PC-3 (cell line): ENCODE data around the gene INTS3. TPM values are rescaled to one million over a fixed set of nuclear protein-coding genes. Genes with fewer than 3 reads are reported as not detected.

Experiments
- ATAC-seq: fragments of 200-7000 bp; cut with Tn5 transposase; 2 replicates; pipeline ENCODE4 v1.9.1; 2020; ENCODE audit warnings: mild to moderate bottlenecking, moderate library complexity
- BruUV-seq: library from RNA; stranded (reverse); fragments of 400-500 nt; replicated peaks from 2 replicates; lab custom pipeline; 2021; lab: Mats Ljungman, UMichigan
- CTCF ChIA-PET: fragments of 300-600 bp; sonication (Branson Sonifier 250); formaldehyde crosslinking; loops from one replicate; lab custom pipeline; 2022; ENCODE audit warnings: antibody characterized with exemption; lab: Charles Lee
- POLR2A ChIA-PET: fragments of 300-600 bp; sonication (Branson Sonifier 250); formaldehyde crosslinking; loops from one replicate; lab custom pipeline; 2022; ENCODE audit warnings: antibody characterized with exemption; ENCODE audit not compliant: unreplicated experiment; lab: Charles Lee
- DNase-seq: peaks from one replicate; pipeline ENCODE4 v3.0.0-alpha.2; 2015
- H2AFZ ChIP-seq: fragments of 300-600 bp; sonication (generic); 2 replicates; pipeline ENCODE4 v1.6.0; 2016; ENCODE audit warnings: antibody characterized with exemption, low read length
- H3F3A ChIP-seq: fragments of 300-600 bp; sonication (generic); one replicate; pipeline ENCODE4 v1.6.0; 2017; ENCODE audit warnings: antibody characterized with exemption, low read length, control low read depth, mild to moderate bottlenecking; ENCODE audit not compliant: unreplicated experiment
- H3K27ac ChIP-seq: fragments of 300-600 bp; sonication (generic); 2 replicates; pipeline ENCODE4 v1.5.1; 2016; ENCODE audit warnings: mild to moderate bottlenecking, low read length
- H3K27me3 ChIP-seq: fragments of 300-600 bp; sonication (generic); 2 replicates; pipeline ENCODE4 v1.6.1; 2016; ENCODE audit warnings: low read length, mixed read lengths
- H3K36me3 ChIP-seq: fragments of 300-600 bp; sonication (generic); 2 replicates; pipeline ENCODE4 v1.6.1; 2016; ENCODE audit warnings: low read depth, mixed run types, low read length, mixed read lengths
- H3K4me1 ChIP-seq: fragments of 300-600 bp; sonication (generic); 2 replicates; pipeline ENCODE4 v1.5.1; 2016; ENCODE audit warnings: low read length; ENCODE audit not compliant: insufficient read depth
- H3K4me2 ChIP-seq: fragments of 300-600 bp; sonication (generic); 2 replicates; pipeline ENCODE4 v1.6.0; 2016; ENCODE audit warnings: low read length
- H3K4me3 ChIP-seq: fragments of 300-600 bp; sonication (generic); 2 replicates; pipeline ENCODE4 v1.5.1; 2016; ENCODE audit warnings: mild to moderate bottlenecking, low read length, mixed read lengths
- H3K79me2 ChIP-seq: fragments of 300-600 bp; sonication (generic); 2 replicates; pipeline ENCODE4 v1.6.1; 2017; ENCODE audit warnings: low read length, mixed read lengths
- H3K9ac ChIP-seq: fragments of 300-600 bp; sonication (generic); 2 replicates; pipeline ENCODE4 v1.6.0; 2016; ENCODE audit warnings: mild to moderate bottlenecking, low read length
- H3K9me2 ChIP-seq: fragments of 300-600 bp; sonication (generic); replicated peaks from 2 replicates; pipeline ENCODE4 v1.6.1; 2016; ENCODE audit warnings: mixed run types, low read length, mixed read lengths
- H3K9me3 ChIP-seq: fragments of 300-600 bp; sonication (generic); 2 replicates; pipeline ENCODE4 v1.6.1; 2016; ENCODE audit warnings: low read length, mixed read lengths
- H4K20me1 ChIP-seq: fragments of 300-600 bp; sonication (generic); 2 replicates; pipeline ENCODE4 v1.6.1; 2016; ENCODE audit warnings: low read length, mixed read lengths
- CTCF ChIP-seq: fragments of 300-600 bp; sonication (generic); conservative IDR thresholded peaks from 2 replicates; pipeline ENCODE4 v1.5.1; 2017; ENCODE audit warnings: antibody characterized with exemption, low read depth, mild to moderate bottlenecking, low read length
- EZH2 ChIP-seq: fragments of 300-600 bp; sonication (generic); IDR thresholded peaks from one replicate; pipeline ENCODE4 v1.6.1; 2017; ENCODE audit warnings: antibody characterized with exemption, mild to moderate bottlenecking, low read length; ENCODE audit not compliant: unreplicated experiment
- EZH2phosphoT487 ChIP-seq: fragments of 300-600 bp; sonication (generic); IDR thresholded peaks from 2 replicates; pipeline ENCODE4 v1.6.1; 2018; ENCODE audit warnings: mild to moderate bottlenecking, antibody characterized with exemption, low read length, borderline replicate concordance
- intact Hi-C: fragments of 100-400 bp; cut with micrococcal nuclease; formaldehyde crosslinking; loops from 2 replicates; pipeline ENCODE4 v1.9.0; 2023
- total RNA-seq: library from RNA; depleted of rRNA; stranded (reverse); fragments of >200 nt; gene quantifications from 2 replicates; pipeline ENCODE4 v1.2.3, GENCODE V29; 2014

Gene INTS3
- total RNA-seq, 1 experiment from 2014 or later, result 46.5 TPM

DNA sequence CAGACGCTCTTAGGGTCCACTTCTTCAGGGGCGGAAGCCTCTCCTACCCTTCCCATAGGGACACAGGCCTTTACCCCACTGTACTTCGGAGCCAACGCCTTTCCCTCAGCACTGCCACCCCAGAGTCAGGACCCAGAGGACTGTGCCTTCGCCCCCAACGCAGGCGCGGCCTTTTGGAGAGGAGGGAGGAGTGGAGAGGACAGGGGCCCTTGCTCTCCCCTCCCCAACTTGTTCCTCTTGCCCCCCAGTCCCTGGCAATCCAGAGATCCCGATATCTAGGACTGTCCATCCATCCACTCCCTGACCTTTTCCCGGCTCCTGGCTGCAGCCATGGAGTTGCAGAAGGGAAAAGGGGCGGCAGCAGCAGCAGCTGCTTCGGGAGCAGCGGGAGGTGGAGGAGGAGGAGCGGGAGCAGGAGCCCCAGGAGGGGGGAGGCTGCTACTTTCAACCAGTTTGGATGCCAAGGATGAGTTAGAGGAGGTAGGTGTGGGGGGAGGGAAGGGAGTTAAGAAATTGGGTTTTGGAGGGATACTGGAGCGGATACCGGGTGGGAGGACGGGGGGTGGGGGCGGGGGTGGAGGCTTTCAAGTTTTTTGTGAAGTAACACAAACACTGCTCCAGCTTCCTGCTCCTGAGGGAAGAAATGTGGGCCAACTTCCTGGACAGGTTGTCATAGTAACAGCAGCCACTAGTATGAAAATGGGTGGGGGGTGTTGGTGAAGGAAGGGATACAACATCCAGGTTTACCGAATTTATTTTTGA lies 636 bp downstream of the INTS3 start:
- H4K20me1 ChIP-seq, result no peaks in the 10 kb centered on the region
- peaks cover 42% of the 10 kb centered on the region for H3K79me2 ChIP-seq
- H3K4me1 ChIP-seq, result peaks cover 41% of the 10 kb centered on the region
- peak overlapping the region; percentile 85 for H3K27ac ChIP-seq
- peak overlapping the region; percentile 99 for H3K9ac ChIP-seq
- H3F3A ChIP-seq, result no peaks in the 10 kb centered on the region
- CTCF ChIA-PET, result no interaction called here
- DNase-seq (peak; percentile 47), ATAC-seq (no peak)
- peak overlapping the region; percentile 69 for H2AFZ ChIP-seq
- H3K9me3 ChIP-seq, result no peaks in the 10 kb centered on the region
- H3K4me3 ChIP-seq, result peak overlapping the region; percentile 95
- no peaks in the 10 kb centered on the region for H3K9me2 ChIP-seq
- H3K36me3 ChIP-seq, result no peaks in the 10 kb centered on the region
- H3K4me2 ChIP-seq, result peak overlapping the region; percentile 100
- no peak for TF ChIP-seq CTCF
- intact Hi-C loops, result no loop called here
- H3K27me3 ChIP-seq, result no peaks in the 10 kb centered on the region
- BruUV-seq, result TSS peak; percentile 95
- POLR2A ChIA-PET, result interaction anchor here (0.6 to 1.0 kb wide), 6 partner anchors 20 to 171 kb away, joined by 3 to 20 read pairs (median 6); partner anchors contain the start of gene S100A13

- H3K79me2 ChIP-seq, result peaks cover 60% of the 10 kb centered on the region
- ChIA-PET POLR2A (interaction anchor here (0.6 to 0.8 kb wide), 2 partner anchors 43 to 53 kb away, joined by 3 to 4 read pairs; no protein-coding TSS in a partner anchor), CTCF (no interaction called here)
- no TSS peak for BruUV-seq
- H3K4me2 ChIP-seq, result peak overlapping the region; percentile 100
- no peaks in the 10 kb centered on the region for H3K9me3 ChIP-seq
- intact Hi-C loops, result no loop called here
- no peak overlapping the region for H3K27ac ChIP-seq
- DNase-seq, result no peak
- H4K20me1 ChIP-seq, result no peaks in the 10 kb centered on the region
- H3K9me2 ChIP-seq, result no peaks in the 10 kb centered on the region
- no peaks in the 10 kb centered on the region for H3K27me3 ChIP-seq
- no peak for TF ChIP-seq EZH2phosphoT487
- no peak for TF ChIP-seq CTCF
- TF ChIP-seq EZH2, result no peak
- peaks cover 52% of the 10 kb centered on the region for H3K4me1 ChIP-seq
- H3F3A ChIP-seq, result no peaks in the 10 kb centered on the region
- no peak overlapping the region for H3K9ac ChIP-seq
- H3K36me3 ChIP-seq, result no peaks in the 10 kb centered on the region
- no peak overlapping the region; the same call in 1 of the 2 replicates for H3K4me3 ChIP-seq
- ATAC-seq, result no peak
- H2AFZ ChIP-seq, result no peak overlapping the region
Observed at GRCh38 chr1:153730468-153730988, 2.7 kb downstream of the INTS3 start.
